Inferior parietal cortex (tissue), 1 donor: ENCODE measurements around the gene OR5T2.
"Not testable (repeated sequence)": the region's sequence is repeated elsewhere in the genome, so short reads cannot be mapped to it uniquely, and the experiment has no call there.

Experiments
- DNase-seq: peaks from one replicate; pipeline ENCODE4 v3.0.0-alpha.2; 2016; ENCODE audit errors: extremely low spot score

The OR5T2 gene

GRCh38 chr11:56234155-56234554 is at the start of gene OR5T2:
Gene OR5T2 (minus strand): TSS chr11:56234255. CDS start chr11:56233062, 1,193 bp downstream.
- no peak for DNase-seq

GRCh38 chr11:56273854-56274253 is 39.8 kb upstream of the OR5T2 start, which contains the start of gene OR5T1:
Gene OR5T1 (plus strand): TSS chr11:56274154. CDS start chr11:56275639, 1,485 bp downstream.
- no peak for DNase-seq

- DNase-seq = no peak
Measured at GRCh38 chr11:56271092-56271491, 37.0 kb upstream of the OR5T2 start.

- no peak for DNase-seq
Measured at GRCh38 chr11:56251954-56252353, 17.9 kb upstream of the OR5T2 start, which contains the start of gene OR5T3. Gene OR5T3 (plus strand): TSS chr11:56252254. CDS start chr11:56252254, 0 bp downstream.

GRCh38 chr11:56219735-56220134 is 14.3 kb downstream of the OR5T2 start:
- DNase-seq = not testable (repeated sequence)

- no peak for DNase-seq
Measured at GRCh38 chr11:56214537-56214936, 19.5 kb downstream of the OR5T2 start.

GRCh38 chr11:56207790-56208189 is 26.3 kb downstream of the OR5T2 start:
- DNase-seq = no peak

GRCh38 chr11:56197367-56197766 is 36.7 kb downstream of the OR5T2 start:
- no peak for DNase-seq

GRCh38 chr11:56196705-56197104 is 37.4 kb downstream of the OR5T2 start:
- DNase-seq = no peak

- no peak for DNase-seq
Measured at GRCh38 chr11:56188602-56189001, 45.5 kb downstream of the OR5T2 start.

GRCh38 chr11:56183459-56183858 is 50.6 kb downstream of the OR5T2 start:
- no peak for DNase-seq
